Measurements from ENCODE around the gene SMG6. TPM values are rescaled to one million over a fixed set of nuclear protein-coding genes. Genes with fewer than 3 reads are reported as not detected.

Gene SMG6
- total and polyA plus RNA-seq, 2 experiments from 2014 or later: 11.9 to 19.9 TPM

DNA sequence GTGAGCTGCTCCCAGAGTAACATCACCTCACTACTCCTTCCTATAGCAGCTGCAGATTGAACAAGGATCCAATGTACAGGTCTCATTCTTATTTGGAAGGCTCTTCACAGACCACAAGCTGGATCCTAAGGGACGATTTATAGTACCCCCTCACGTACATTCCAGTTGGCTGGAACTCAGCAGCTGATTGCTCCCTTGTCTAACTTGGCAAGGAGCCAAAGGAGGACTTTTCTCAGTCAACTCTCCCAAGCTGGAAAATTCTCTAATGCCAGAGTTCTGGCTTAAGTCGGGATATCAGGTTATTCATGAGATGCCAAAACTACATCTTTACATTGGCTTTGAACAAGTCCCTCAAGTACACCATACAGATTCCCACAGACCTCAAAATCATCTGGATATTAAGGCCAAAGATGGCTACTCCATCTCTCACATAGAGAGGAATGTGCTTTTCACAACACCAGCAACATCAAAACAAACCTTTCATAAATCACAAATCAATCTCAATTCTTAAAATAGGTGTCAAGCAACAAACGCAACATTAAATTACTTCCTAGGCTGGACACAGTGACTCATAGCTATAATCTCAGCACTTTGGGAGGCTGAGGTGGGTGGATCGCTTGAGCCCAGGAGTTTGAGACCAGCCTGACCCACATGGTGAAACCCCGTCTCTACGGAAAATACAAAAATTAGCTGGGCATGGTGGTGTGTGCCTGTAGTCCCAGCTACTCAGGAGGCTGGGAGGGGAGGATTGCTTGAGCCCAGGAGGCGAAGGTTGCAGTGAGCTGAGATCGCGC lies 39.3 kb downstream of the SMG6 start:
- Histone ChIP-seq H3K4me3 (no peak overlapping the region), H4K20me1 (ENCODE audit: insufficient read depth, poor library complexity, severe bottlenecking) (no peaks in the 10 kb centered on the region), H3K4me1 (ENCODE audit: insufficient read depth) (no peaks in the 10 kb centered on the region), H3K9me3 (ENCODE audit: low read depth) (no peaks in the 10 kb centered on the region), H3K4me2 (no peak overlapping the region), H3K27ac (no peak overlapping the region), H3K27me3 (no peaks in the 10 kb centered on the region), H2AFZ (no peak overlapping the region), H3K36me3 (replicated peaks; ENCODE audit: insufficient read depth, low read depth) (no peaks in the 10 kb centered on the region), H3K9me2 (replicated peaks; ENCODE audit: insufficient read depth) (no peaks in the 10 kb centered on the region), H3K79me2 (peaks cover 12% of the 10 kb centered on the region)
- DNase-seq (ENCODE audit: low spot score): peak; percentile 24
- TF ChIP-seq, protein P1, sequence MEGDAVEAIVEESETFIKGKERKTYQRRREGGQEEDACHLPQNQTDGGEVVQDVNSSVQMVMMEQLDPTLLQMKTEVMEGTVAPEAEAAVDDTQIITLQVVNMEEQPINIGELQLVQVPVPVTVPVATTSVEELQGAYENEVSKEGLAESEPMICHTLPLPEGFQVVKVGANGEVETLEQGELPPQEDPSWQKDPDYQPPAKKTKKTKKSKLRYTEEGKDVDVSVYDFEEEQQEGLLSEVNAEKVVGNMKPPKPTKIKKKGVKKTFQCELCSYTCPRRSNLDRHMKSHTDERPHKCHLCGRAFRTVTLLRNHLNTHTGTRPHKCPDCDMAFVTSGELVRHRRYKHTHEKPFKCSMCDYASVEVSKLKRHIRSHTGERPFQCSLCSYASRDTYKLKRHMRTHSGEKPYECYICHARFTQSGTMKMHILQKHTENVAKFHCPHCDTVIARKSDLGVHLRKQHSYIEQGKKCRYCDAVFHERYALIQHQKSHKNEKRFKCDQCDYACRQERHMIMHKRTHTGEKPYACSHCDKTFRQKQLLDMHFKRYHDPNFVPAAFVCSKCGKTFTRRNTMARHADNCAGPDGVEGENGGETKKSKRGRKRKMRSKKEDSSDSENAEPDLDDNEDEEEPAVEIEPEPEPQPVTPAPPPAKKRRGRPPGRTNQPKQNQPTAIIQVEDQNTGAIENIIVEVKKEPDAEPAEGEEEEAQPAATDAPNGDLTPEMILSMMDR (IDR thresholded peaks at IDR 0.05; ENCODE audit: poor library complexity): no peak
- TF ChIP-seq EZH2 (IDR thresholded peaks at IDR 0.05; ENCODE audit: borderline replicate concordance) (no peak), EZH2phosphoT487 (IDR thresholded peaks at IDR 0.05; ENCODE audit: low read depth, severe bottlenecking, unreplicated experiment) (no peak)
- WGBS (ENCODE audit: low lambda C conversion rate, missing lambda C conversion rate): 81% methylated on average over 10 of the region's 10 CpGs

DNA sequence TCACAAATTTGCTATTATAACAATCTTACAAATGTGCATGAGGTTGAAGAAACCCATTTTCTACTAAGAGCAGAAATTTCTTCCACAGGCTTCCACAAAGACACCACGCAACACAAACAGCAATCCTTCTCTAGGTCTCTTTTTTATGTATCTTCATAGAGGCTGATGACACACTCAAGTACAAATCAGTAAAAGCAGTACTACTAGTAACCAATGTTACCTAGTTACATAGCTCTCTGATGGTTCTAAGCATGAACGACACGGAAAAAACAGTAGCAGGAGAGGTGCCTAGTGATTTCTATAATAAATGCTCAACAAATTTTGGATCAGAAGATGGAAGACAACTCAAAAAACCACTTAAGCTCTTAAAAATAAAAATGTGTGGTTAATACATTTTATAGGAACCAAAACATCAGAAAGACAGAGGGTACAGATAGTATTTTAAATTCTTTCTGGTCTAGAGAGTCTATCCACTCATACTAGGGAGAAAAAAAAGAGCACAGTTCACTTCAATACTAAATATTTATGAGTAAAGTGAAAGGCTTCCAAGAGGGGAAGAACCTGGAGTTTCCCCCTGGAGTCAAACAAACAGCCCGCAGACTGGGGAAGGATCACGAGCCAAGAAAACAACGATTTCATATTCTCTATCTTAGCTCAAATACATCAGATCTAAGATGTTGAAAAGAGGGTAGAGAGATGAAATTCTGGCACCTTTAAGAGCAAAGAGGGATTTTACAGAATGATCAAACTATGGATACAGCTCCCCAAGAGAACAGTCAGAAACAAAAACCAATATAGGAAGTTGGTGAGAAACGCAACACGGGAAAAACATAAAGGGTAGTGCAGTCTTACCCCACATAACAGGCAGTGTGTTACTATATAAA lies 40.2 kb downstream of the SMG6 start:
- Histone ChIP-seq H3K4me2 (no peak overlapping the region), H3K36me3 (replicated peaks; ENCODE audit: insufficient read depth, low read depth) (no peaks in the 10 kb centered on the region), H3K4me3 (no peak overlapping the region), H3K9me2 (replicated peaks; ENCODE audit: insufficient read depth) (no peaks in the 10 kb centered on the region), H4K20me1 (ENCODE audit: insufficient read depth, poor library complexity, severe bottlenecking) (no peaks in the 10 kb centered on the region), H3K27me3 (no peaks in the 10 kb centered on the region), H3K27ac (no peak overlapping the region), H3K79me2 (peaks cover 17% of the 10 kb centered on the region), H3K4me1 (ENCODE audit: insufficient read depth) (no peaks in the 10 kb centered on the region), H2AFZ (no peak overlapping the region), H3K9me3 (ENCODE audit: low read depth) (no peaks in the 10 kb centered on the region)
- DNase-seq (ENCODE audit: low spot score): no peak
- TF ChIP-seq, protein P1 (IDR thresholded peaks at IDR 0.05; ENCODE audit: poor library complexity): no peak
- no peak for TF ChIP-seq EZH2 (IDR thresholded peaks at IDR 0.05; ENCODE audit: borderline replicate concordance)
- TF ChIP-seq EZH2phosphoT487 (IDR thresholded peaks at IDR 0.05; ENCODE audit: low read depth, severe bottlenecking, unreplicated experiment): no peak
- WGBS (ENCODE audit: low lambda C conversion rate, missing lambda C conversion rate): 88% methylated on average over 8 of the region's 8 CpGs

DNA sequence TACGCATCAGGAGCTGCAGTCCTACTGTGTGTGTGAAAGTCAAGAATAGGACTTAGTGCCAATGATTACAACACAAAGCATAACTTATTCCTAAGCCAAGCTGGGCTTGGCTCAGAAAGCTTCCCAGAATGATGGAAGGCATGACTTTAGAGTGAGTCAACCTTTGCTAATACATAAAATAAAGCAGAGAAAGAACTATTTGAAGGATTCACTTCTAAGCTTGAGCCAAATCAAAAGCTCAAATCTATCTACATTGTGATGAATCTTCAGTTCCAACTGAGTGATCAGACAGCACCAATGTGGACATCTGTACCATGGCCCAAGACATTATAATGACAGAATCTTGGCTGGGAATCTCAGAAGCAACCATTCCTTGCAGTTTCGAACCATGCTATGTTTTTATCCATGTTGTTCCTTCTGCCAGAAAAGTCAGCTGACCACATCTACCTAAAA lies 41.4 kb downstream of the SMG6 start:
- Histone ChIP-seq H3K27me3 (no peaks in the 10 kb centered on the region), H3K9me3 (ENCODE audit: low read depth) (no peaks in the 10 kb centered on the region), H3K79me2 (peaks cover 17% of the 10 kb centered on the region), H3K4me3 (no peak overlapping the region), H3K9me2 (replicated peaks; ENCODE audit: insufficient read depth) (no peaks in the 10 kb centered on the region), H2AFZ (no peak overlapping the region), H3K27ac (no peak overlapping the region), H4K20me1 (ENCODE audit: insufficient read depth, poor library complexity, severe bottlenecking) (no peaks in the 10 kb centered on the region), H3K36me3 (replicated peaks; ENCODE audit: insufficient read depth, low read depth) (no peaks in the 10 kb centered on the region), H3K4me1 (ENCODE audit: insufficient read depth) (no peaks in the 10 kb centered on the region), H3K4me2 (no peak overlapping the region)
- 93% methylated on average over 2 of the region's 2 CpGs for WGBS (ENCODE audit: low lambda C conversion rate, missing lambda C conversion rate)
- TF ChIP-seq, protein P1 (IDR thresholded peaks at IDR 0.05; ENCODE audit: poor library complexity): no peak
- TF ChIP-seq EZH2 (IDR thresholded peaks at IDR 0.05; ENCODE audit: borderline replicate concordance): no peak
- no peak for TF ChIP-seq EZH2phosphoT487 (IDR thresholded peaks at IDR 0.05; ENCODE audit: low read depth, severe bottlenecking, unreplicated experiment)
- peak; percentile 13 for DNase-seq (ENCODE audit: low spot score)

Measured in hepatocyte (in vitro differentiated cells).